HG03025 (cell line): ENCODE data around the gene SPATA17.
"Not testable (repeated sequence)": the region's sequence is repeated elsewhere in the genome, so short reads cannot be mapped to it uniquely, and the experiment has no call there.

ENCODE experiments used
- ATAC-seq: cut with Tn5 transposase; IDR thresholded peaks from one replicate; pipeline ENCODE4 v1.9.1; 2021; ENCODE audit warnings: mild to moderate bottlenecking, moderate library complexity; ENCODE audit not compliant: unreplicated experiment, low FRiP score

The SPATA17 gene

DNA sequence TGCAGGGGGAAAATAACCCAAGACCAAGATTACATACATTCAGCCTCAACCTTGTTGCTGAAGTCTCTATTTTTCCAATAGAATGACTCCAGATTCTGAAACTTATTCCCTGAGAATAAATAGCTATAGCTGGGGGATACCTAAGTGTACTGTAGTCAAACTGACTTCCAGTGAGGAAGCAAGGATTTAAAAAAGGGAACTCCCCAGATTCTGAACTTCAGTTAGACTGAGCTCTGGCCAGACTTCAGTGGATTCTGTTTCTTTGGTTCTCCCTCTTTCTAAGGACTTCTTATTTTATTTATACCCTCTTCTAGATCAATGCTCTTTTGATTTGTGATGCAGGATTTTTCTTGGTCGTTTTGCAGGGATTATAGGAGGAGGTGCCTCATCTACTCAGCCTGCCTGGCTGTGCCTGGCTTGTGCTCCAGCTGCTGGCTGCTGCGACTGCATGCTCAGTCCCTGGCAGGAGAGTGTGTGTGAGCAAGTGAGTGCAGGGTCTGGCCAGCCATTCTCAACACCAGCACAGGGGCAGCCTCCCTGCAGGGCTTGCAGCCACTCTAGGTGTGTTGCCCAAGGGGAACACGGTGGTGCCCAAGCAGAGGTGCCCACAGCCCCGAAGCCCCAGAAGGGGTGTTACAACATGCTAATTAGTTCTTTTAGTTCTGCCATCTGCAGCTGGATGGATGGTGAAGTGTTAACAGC is 43.0 kb downstream of the SPATA17 start:
- no peak for ATAC-seq

DNA sequence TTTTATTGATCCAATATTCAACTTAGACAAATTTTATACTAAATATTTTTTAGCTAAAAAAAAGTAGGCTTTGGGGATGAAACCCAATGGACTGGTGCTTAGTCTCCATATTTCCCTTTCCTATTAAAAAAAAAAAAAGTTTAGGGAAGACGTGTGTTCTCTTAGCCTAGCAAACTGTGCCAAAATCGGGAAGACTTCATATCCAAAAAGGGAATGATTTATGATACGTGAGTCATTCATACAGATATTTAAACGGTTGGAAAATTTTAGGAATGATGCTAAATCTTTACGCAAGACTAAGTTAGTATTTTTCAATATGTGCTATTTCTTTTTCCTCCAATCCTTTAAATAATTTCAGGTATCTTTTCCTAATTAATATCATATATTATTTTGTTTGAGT is 50.7 kb downstream of the SPATA17 start:
- ATAC-seq: no peak

DNA sequence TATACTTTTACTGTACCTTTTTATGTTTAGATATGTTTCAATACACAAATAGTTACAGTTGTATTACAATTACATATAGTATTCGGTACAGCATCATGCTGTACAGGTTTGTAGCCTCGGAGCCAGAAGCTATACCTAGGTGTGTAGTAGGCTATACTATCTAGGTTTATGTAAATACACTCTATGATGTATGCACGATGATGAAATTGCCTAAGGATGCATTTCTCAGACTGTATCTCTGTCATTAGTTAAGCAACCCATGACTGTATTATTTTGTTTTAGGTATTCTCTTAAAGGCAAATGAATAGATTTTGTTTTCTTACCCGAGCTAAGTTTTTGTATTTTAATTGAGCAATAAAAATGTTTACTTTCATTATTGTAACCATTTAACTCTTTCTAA is 56.4 kb downstream of the SPATA17 start:
- no peak for ATAC-seq

- not testable (repeated sequence) for ATAC-seq
Measured at GRCh38 chr1:217696140-217696539, 65.0 kb downstream of the SPATA17 start.

- no peak for ATAC-seq
Measured at GRCh38 chr1:217703326-217703725, 72.2 kb downstream of the SPATA17 start.

GRCh38 chr1:217712925-217713597 is 81.9 kb downstream of the SPATA17 start:
- no peak for ATAC-seq

DNA sequence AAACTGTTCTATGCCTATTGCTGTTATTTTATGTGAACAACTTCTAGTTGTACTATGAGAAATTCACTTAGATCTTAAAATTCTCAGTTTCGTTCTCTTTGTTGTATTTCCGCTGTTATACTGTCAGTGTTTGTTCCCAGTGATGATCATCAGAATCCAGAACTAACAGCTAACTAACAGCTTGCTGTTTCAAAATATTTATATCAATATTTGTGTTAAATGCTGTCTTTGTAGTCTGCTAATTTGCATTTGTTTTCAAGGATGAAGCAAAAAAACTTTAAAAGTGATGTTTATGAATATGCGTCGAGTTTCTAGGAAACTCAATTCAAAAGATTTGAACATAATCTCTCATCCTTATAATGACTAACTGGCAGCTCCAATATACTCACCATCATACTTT is 84.5 kb downstream of the SPATA17 start:
- no peak for ATAC-seq

GRCh38 chr1:217717959-217718358 is 86.8 kb downstream of the SPATA17 start:
- ATAC-seq: no peak

GRCh38 chr1:217718873-217719272 is 87.7 kb downstream of the SPATA17 start:
- ATAC-seq: no peak

- no peak for ATAC-seq
Measured at GRCh38 chr1:217721692-217722091, 90.5 kb downstream of the SPATA17 start.

DNA sequence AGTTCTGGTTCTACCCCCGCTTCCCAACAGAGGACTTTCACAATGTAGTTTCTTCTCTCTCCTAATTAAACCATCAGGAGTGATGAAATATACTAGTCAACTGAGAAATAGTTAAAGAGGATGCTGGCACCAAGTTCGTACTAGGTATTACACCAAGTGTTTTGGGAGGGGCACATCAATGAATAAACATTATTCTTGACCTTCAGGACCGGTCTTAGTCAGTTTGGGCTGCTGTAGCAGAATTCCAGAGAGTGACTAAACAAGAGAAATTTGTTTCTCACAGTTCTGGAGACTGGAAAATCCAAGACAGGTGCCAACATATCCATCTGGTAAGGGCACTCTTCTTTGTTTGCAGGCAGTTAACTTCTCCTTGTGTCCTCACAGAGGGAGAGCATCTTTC is 103.8 kb downstream of the SPATA17 start:
- no peak for ATAC-seq

GRCh38 chr1:217747156-217747769 is 116.1 kb downstream of the SPATA17 start:
- no peak for ATAC-seq

GRCh38 chr1:217769768-217770167 is 138.6 kb downstream of the SPATA17 start:
- no peak for ATAC-seq

GRCh38 chr1:217770918-217771317 is 139.8 kb downstream of the SPATA17 start:
- ATAC-seq: no peak

DNA sequence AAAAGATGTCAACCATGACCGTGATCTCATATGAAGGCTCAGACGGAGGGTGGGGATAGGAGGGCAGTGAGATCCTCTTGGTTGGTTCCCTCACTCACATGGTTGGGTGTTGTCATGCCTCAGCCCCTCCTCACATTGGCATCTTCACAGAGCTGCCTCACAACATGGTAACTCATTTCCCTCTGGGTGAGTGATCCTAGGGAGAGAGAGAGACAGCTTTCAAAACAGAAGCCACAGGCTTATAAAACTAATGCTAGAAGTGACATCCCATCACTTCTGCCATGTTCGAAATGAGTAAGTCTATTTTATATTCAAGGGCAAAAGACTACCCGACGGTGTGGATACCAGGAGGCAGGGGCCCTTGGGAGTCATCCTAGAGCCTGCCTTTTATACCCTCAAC is 145.5 kb downstream of the SPATA17 start:
- no peak for ATAC-seq

- no peak for ATAC-seq
Measured at GRCh38 chr1:217781056-217781455, 149.9 kb downstream of the SPATA17 start.

GRCh38 chr1:217791091-217791490 is 159.9 kb downstream of the SPATA17 start:
- no peak for ATAC-seq

- no peak for ATAC-seq
Measured at GRCh38 chr1:217805792-217806191, 174.6 kb downstream of the SPATA17 start.

DNA sequence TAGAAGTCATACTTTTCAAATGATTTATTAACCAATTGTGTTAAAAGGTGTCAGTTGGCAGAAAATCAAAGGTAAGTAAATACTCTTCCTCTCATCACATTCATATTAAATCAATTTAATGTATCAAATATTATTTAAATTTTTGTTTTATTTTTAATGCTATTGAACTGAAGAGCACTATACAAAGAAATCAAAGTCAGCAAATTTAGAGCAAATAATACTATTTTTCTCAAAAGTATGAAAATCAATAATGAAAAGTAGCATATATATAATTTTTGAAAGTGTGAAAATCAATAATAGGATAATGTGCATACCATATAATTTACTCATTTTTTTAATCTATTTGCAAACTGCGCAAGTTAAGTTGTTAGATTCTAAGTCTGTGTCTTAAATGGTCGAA is 181.0 kb downstream of the SPATA17 start:
- no peak for ATAC-seq

DNA sequence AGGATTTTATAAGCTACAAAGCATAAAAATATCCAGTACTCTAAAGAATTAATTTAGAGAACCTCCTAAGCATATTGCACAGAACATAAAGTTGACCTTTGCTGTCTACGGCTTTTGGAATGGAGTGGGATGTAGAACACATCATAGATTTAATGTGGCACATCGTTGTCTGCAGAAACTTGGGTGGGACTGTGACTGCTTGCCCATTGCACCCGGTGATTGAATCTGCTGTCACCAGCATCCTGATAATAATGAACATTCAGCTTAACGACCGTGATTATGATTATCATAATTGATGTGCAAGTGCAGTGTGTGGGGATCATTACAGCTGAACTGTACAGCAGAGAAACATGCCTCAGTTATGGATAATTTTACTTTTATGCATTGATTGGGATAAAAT is 181.9 kb downstream of the SPATA17 start:
- ATAC-seq: no peak

GRCh38 chr1:217837691-217838090 is 206.5 kb downstream of the SPATA17 start:
- no peak for ATAC-seq

DNA sequence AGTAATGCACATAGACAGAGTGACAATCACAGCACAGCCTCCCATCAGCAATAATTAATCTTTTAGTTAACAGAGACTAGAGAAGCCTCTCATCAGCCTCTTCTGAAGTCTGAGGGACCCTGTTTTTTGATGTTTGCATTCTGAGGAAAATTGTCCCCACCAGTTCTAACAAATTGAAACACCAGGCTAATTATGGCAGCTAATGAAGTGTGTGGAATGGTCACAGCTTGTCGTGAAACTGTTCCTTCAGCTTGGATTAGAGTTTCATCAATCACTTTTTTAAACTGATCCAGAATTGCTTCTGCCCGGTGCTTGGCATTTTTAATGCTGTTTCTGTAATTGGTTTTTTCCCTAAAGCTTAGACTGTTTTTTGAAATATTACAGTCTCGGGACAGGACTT is 208.0 kb downstream of the SPATA17 start:
- no peak for ATAC-seq
